ENCODE results near the gene PABPN1. TPM values are rescaled to one million over a fixed set of nuclear protein-coding genes. Genes with fewer than 3 reads are reported as not detected.

PABPN1 gene
- total and polyA plus RNA-seq, 2 of the 13 experiments (the other 11 are each of a cell fraction or from before 2014, with no cell fraction given): 233 to 524 TPM

GRCh38 chr14:23320584-23321571 is at the start of gene PABPN1 (continued):
- TF ChIP-seq ZNF225 (CRISPR knock-in tag; IDR thresholded peaks at IDR 0.05): peak; percentile 99
- peak; percentile 97; the same call in 1 of the 2 replicates for TF ChIP-seq KLF11 (CRISPR knock-in tag; IDR thresholded peaks at IDR 0.05)
- peak; percentile 100 for TF ChIP-seq ZNF619 (CRISPR knock-in tag; IDR thresholded peaks at IDR 0.05)
- TF ChIP-seq ZBTB49 (CRISPR knock-in tag; IDR thresholded peaks at IDR 0.05; ENCODE audit: borderline replicate concordance): peak; percentile 94
- TF ChIP-seq, protein P1, sequence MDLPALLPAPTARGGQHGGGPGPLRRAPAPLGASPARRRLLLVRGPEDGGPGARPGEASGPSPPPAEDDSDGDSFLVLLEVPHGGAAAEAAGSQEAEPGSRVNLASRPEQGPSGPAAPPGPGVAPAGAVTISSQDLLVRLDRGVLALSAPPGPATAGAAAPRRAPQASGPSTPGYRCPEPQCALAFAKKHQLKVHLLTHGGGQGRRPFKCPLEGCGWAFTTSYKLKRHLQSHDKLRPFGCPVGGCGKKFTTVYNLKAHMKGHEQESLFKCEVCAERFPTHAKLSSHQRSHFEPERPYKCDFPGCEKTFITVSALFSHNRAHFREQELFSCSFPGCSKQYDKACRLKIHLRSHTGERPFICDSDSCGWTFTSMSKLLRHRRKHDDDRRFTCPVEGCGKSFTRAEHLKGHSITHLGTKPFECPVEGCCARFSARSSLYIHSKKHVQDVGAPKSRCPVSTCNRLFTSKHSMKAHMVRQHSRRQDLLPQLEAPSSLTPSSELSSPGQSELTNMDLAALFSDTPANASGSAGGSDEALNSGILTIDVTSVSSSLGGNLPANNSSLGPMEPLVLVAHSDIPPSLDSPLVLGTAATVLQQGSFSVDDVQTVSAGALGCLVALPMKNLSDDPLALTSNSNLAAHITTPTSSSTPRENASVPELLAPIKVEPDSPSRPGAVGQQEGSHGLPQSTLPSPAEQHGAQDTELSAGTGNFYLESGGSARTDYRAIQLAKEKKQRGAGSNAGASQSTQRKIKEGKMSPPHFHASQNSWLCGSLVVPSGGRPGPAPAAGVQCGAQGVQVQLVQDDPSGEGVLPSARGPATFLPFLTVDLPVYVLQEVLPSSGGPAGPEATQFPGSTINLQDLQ (CRISPR knock-in tag; IDR thresholded peaks at IDR 0.05): no peak
- TF ChIP-seq ZKSCAN5 (CRISPR knock-in tag; IDR thresholded peaks at IDR 0.05): peak; percentile 79
- no peak for TF ChIP-seq IKZF4 (CRISPR knock-in tag; IDR thresholded peaks at IDR 0.05; ENCODE audit: borderline replicate concordance, low read depth, not compliant biosample characterization)
- peak; percentile 94 for TF ChIP-seq ZNF441 (CRISPR knock-in tag; IDR thresholded peaks at IDR 0.05; ENCODE audit: borderline replicate concordance)
- peak; percentile 5 for TF ChIP-seq ZNF18 (CRISPR knock-in tag; IDR thresholded peaks at IDR 0.05; ENCODE audit: insufficient replicate concordance)
- peak; percentile 92 for TF ChIP-seq ZNF746 (CRISPR knock-in tag; IDR thresholded peaks at IDR 0.05)
- TF ChIP-seq NONO (IDR thresholded peaks at IDR 0.05): no peak
- TF ChIP-seq NONO (CRISPR knock-in tag; conservative IDR thresholded peaks at IDR 0.05): peak; percentile 99
- TF ChIP-seq SRSF4 (IDR thresholded peaks at IDR 0.05; ENCODE audit: low read depth, low read length, poor library complexity, severe bottlenecking): no peak
- TF ChIP-seq ETV5 (CRISPR knock-in tag; IDR thresholded peaks at IDR 0.05; ENCODE audit: borderline replicate concordance): peak; percentile 65
- TF ChIP-seq BRCA1 (CRISPR knock-in tag; IDR thresholded peaks at IDR 0.05): peak; percentile 99
- no peak; the same call in 1 of the 2 replicates for TF ChIP-seq MAF1 (CRISPR knock-in tag; IDR thresholded peaks at IDR 0.05; ENCODE audit: borderline replicate concordance)
- TF ChIP-seq MXD3 (CRISPR knock-in tag; IDR thresholded peaks at IDR 0.05): peak; percentile 88
- TF ChIP-seq ZNF512 (CRISPR knock-in tag; IDR thresholded peaks at IDR 0.05): peak; percentile 92; the same call in 1 of the 2 replicates
